Osteoblast (primary cell): Measurements from ENCODE around the gene NQO2. TPM values are rescaled to one million over a fixed set of nuclear protein-coding genes. Genes with fewer than 3 reads are reported as not detected.

Source experiments
- DNase-seq: peaks from one replicate; pipeline ENCODE4 v3.0.0; 2011; ENCODE audit warnings: low spot score, mixed read lengths; ENCODE audit not compliant: insufficient read length; ENCODE audit errors: missing footprints
- H2AFZ ChIP-seq: 2 replicates; pipeline ENCODE4 v1.6.0; 2011; ENCODE audit warnings: mild to moderate bottlenecking, low read length
- H3K27ac ChIP-seq: 2 replicates; pipeline ENCODE4 v1.5.1; 2011; ENCODE audit warnings: mild to moderate bottlenecking, low read depth, low read length, moderate library complexity
- H3K27me3 ChIP-seq: 2 replicates; pipeline ENCODE4 v1.6.0; 2012; ENCODE audit warnings: mild to moderate bottlenecking, control low read depth, inconsistent platforms, low read length, moderate library complexity; ENCODE audit not compliant: insufficient read depth
- H3K36me3 ChIP-seq: 2 replicates; pipeline ENCODE4 v1.5.1; 2011; ENCODE audit warnings: mild to moderate bottlenecking, low read length, control low read depth, moderate library complexity; ENCODE audit not compliant: insufficient read depth
- H3K4me1 ChIP-seq: 2 replicates; pipeline ENCODE4 v1.5.1; 2011; ENCODE audit warnings: mild to moderate bottlenecking, low read length, control low read depth, moderate library complexity; ENCODE audit not compliant: insufficient read depth
- H3K4me2 ChIP-seq: 2 replicates; pipeline ENCODE4 v1.6.0; 2011; ENCODE audit warnings: mild to moderate bottlenecking, low read length; ENCODE audit not compliant: insufficient read depth
- H3K4me3 ChIP-seq: fragments of 200-600 bp; sonication (generic); 3 replicates; pipeline ENCODE4 v1.5.1; 2012; ENCODE audit warnings: mild to moderate bottlenecking, low read length, inconsistent platforms; ENCODE audit not compliant: insufficient read depth
- H3K79me2 ChIP-seq: 2 replicates; pipeline ENCODE4 v1.6.0; 2012; ENCODE audit warnings: mild to moderate bottlenecking, low read length, control low read depth, inconsistent platforms; ENCODE audit not compliant: insufficient read depth
- H3K9me3 ChIP-seq: 2 replicates; pipeline ENCODE4 v1.5.1; 2011; ENCODE audit warnings: low read depth, low read length, control low read depth
- H4K20me1 ChIP-seq: 2 replicates; pipeline ENCODE4 v1.6.0; 2012; ENCODE audit warnings: mild to moderate bottlenecking, low read length, control low read depth; ENCODE audit not compliant: insufficient read depth
- CTCF ChIP-seq: IDR thresholded peaks from 2 replicates; pipeline ENCODE4 v1.5.1; 2011; ENCODE audit warnings: mild to moderate bottlenecking, low read depth, low read length, moderate library complexity; ENCODE audit errors: extremely low read depth
- total RNA-seq: library from RNA; depleted of rRNA; stranded (reverse); fragments of >200 nt; gene quantifications from 2 replicates; pipeline ENCODE4 v1.2.3, GENCODE V29; 2012

NQO2 gene
- total RNA-seq, 1 donor, result 45.2 TPM

- Histone ChIP-seq H3K27ac (no peak overlapping the region), H3K9me3 (no peaks in the 10 kb centered on the region)
Measured at GRCh38 chr6:2958331-2958711, 41.4 kb upstream of the NQO2 start.

GRCh38 chr6:2958776-2959175, 40.9 kb upstream of the NQO2 start:
- H3K4me2 ChIP-seq, result no peak overlapping the region
- H2AFZ ChIP-seq, result no peak overlapping the region
- no peak overlapping the region for H3K4me3 ChIP-seq
- H3K36me3 ChIP-seq, result peaks cover 32% of the 10 kb centered on the region
- H3K9me3 ChIP-seq, result no peaks in the 10 kb centered on the region
- no peak overlapping the region for H3K27ac ChIP-seq
- peaks cover 75% of the 10 kb centered on the region for H3K79me2 ChIP-seq
- TF ChIP-seq CTCF, result no peak
- H3K27me3 ChIP-seq, result no peaks in the 10 kb centered on the region
- no peak for DNase-seq
- peaks cover 5% of the 10 kb centered on the region for H4K20me1 ChIP-seq
- peaks cover 30% of the 10 kb centered on the region for H3K4me1 ChIP-seq

More at GRCh38 chr6:2958331-2958711, 41.4 kb upstream of the NQO2 start:
- Histone ChIP-seq H4K20me1 (peaks cover 5% of the 10 kb centered on the region), H3K4me3 (no peak overlapping the region), H3K4me1 (peaks cover 30% of the 10 kb centered on the region), H3K36me3 (peaks cover 33% of the 10 kb centered on the region), H3K27me3 (no peaks in the 10 kb centered on the region), H2AFZ (no peak overlapping the region), H3K79me2 (peaks cover 72% of the 10 kb centered on the region), H3K4me2 (no peak overlapping the region)
- no peak for DNase-seq
- no peak for TF ChIP-seq CTCF

- Histone ChIP-seq H3K9me3 (no peaks in the 10 kb centered on the region), H3K4me3 (no peak overlapping the region), H2AFZ (peak overlapping the region; percentile 32), H4K20me1 (peaks cover 5% of the 10 kb centered on the region), H3K27me3 (no peaks in the 10 kb centered on the region), H3K4me1 (peaks cover 30% of the 10 kb centered on the region), H3K36me3 (peaks cover 25% of the 10 kb centered on the region), H3K79me2 (peaks cover 85% of the 10 kb centered on the region), H3K27ac (peak overlapping the region; percentile 67), H3K4me2 (peak overlapping the region; percentile 25)
- no peak for TF ChIP-seq CTCF
- DNase-seq, result peak; percentile 97
Measured at GRCh38 chr6:2959909-2960719, 39.6 kb upstream of the NQO2 start.

- Histone ChIP-seq H3K9me3 (no peaks in the 10 kb centered on the region), H3K4me2 (peak overlapping the region; percentile 25), H3K27ac (peak overlapping the region; percentile 67), H3K4me3 (no peak overlapping the region), H2AFZ (no peak overlapping the region), H3K79me2 (peaks cover 87% of the 10 kb centered on the region), H3K36me3 (peaks cover 24% of the 10 kb centered on the region), H3K4me1 (peaks cover 30% of the 10 kb centered on the region), H3K27me3 (no peaks in the 10 kb centered on the region), H4K20me1 (peaks cover 5% of the 10 kb centered on the region)
- TF ChIP-seq CTCF, result no peak
- no peak for DNase-seq
Measured at GRCh38 chr6:2960935-2961334, 38.8 kb upstream of the NQO2 start.
